GM12873 (cell line): ENCODE data around the gene SMAD7.

ENCODE experiments used
- CTCF ChIP-seq: IDR thresholded peaks from 2 replicates; pipeline ENCODE4 v1.5.1; 2012; ENCODE audit warnings: low read depth, mild to moderate bottlenecking, moderate library complexity, low read length, control low read depth; ENCODE audit not compliant: insufficient read depth; ENCODE audit errors: missing control alignments

The SMAD7 gene

GRCh38 chr18:48983793-48984437, 33.1 kb upstream of the SMAD7 start:
- TF ChIP-seq CTCF, result no peak

GRCh38 chr18:48982266-48982665, 31.5 kb upstream of the SMAD7 start:
- TF ChIP-seq CTCF, result no peak

- no peak for TF ChIP-seq CTCF
These were observed 29.5 kb upstream of the SMAD7 start for GRCh38 chr18:48979944-48980890.

GRCh38 chr18:48977914-48978313, 27.1 kb upstream of the SMAD7 start:
- TF ChIP-seq CTCF, result no peak

GRCh38 chr18:48975817-48976649, 25.3 kb upstream of the SMAD7 start:
- no peak for TF ChIP-seq CTCF

- TF ChIP-seq CTCF, result no peak
These were observed 24.5 kb upstream of the SMAD7 start for GRCh38 chr18:48975120-48975816.
